NCI-H82 treated with DMSO at 0.1 percent for 48 hours (cell line): ENCODE results near the gene FARS2.

Experiments
- DNase-seq: peaks from one replicate; lab custom pipeline; 2025; ENCODE audit not compliant: unreplicated experiment; lab: John Stamatoyannopoulos, UW

Gene FARS2

DNA sequence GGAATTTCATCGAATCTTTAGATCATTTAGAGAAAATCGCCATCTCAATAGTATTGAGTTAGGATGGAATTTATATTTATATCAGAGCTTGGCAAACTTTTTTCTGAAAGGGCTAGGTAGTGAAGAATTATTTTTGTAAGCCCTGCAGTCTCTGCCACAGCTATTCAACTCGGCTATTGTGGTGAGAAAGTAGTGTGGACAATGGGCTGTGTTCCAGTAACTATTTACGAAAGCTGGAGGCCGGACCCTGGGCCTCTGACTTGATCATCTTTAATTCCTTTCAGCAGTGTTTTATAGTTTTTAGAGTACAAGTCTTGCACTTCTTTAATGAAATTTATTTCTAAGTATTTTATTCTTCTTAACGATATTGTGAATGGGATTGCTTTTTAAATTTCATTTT lies 201.5 kb downstream of the FARS2 start:
- DNase-seq, result no peak

DNA sequence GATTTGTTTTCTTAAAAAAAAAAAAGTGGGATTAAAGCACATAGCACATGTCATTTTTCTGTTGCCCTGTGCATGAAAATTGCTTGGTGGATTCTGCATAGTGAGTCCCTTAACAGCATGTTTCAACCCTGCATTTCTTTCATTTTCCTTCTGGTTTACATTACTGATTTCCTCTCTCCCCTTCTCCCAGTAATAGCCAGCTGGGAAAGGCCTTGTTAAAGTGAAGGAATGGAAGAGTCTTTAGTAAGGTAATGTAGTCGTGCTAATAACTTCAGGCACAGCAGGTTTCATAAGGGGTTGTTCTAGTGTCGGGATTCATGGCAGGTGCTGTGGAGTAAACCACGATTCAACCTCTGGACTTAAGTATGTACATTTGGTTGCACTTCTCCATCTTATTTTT lies 202.4 kb downstream of the FARS2 start:
- no peak for DNase-seq

DNA sequence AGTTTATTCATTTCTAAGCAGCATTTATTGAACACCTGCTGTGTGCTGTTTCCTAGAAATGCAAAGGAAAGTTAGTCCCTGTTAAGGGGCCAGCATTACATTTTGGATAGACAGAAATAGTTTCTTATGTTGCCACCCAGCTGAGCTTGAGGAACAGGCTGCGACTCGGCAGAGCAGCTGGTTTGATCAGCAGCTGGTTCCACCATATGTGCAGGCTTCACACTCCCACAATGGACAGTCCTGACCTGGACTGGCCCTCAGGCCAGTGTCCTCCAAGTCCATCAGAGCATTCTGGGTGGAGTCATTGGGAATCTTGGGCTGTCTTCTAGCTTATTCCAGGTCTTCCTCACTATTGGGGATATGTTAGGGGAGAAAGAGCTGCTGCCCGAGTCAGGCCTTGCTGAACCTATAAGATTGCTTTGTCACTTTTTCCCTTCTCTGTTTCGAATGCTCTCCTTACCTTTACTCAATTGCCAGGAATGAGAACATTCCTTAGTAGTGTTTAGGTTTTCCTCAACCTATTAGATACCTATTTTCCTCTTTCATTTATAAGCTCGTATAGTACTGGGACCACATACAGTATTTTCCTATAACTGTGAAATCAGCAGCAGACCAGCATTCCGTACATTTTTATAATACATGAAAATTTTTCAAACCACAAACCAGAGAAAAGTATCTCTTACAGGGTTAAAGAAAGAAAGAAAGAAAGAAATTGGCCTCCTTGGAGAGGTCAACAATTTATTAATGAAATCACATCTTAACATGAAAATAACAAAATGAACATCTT lies 203.0 kb downstream of the FARS2 start:
- no peak for DNase-seq

DNA sequence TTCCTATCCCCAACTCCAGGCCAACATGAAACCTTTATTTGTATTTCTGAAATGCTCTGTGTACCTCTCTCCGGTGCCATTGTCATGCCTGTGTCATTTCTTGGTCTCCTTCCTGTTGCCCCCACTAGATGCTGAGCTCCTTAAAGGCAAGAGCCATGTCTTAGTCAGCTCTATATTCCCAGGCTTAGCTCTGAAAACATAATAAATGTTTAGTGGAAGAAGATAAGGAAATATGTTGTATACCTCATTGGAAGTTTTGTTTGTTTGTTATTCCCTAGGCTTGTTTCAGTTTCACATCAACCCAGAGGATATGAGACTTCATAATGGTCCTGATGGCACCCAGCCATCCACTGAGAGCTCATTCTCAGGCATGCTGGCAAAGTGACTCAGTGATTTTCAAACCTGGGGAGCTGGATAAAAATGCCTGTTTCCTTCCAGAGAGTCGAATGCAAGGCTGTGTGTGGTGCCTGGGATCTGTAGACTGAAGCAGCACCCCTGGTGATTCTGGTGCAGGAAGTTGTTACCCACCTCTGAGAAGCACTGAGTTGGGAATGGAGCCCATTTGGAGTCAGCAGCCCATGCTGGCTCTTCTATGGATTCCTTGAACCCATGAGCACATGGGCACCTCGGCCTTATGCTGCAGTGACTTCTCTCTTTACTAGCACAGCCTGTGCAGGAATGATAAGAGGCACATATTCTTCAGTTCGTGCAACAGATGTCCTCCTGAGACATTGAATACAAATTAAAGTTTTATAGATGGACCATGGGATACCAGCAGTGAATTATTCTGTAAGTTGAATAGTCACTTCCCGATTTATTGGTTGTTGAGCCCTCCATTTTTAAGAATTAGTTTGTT lies 205.2 kb downstream of the FARS2 start:
- DNase-seq, result no peak

DNA sequence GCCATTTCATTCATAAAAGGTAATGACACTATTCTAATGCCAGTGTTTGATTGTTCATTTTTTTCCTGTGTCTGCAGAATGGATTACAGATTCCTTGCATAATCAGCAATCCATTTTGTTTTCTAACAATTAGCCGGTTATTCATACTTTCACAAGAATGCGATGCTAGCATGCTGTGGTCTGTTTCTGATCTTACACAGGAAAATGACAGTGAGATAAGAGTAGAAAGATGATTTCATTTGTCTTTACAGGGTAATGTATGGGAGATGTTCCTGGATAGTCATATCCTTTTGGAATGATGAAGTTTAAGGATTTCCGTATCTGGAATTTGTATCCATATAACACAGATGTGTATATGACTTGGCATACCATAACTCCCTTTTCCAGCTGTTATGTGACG lies 207.3 kb downstream of the FARS2 start:
- DNase-seq, result no peak

DNA sequence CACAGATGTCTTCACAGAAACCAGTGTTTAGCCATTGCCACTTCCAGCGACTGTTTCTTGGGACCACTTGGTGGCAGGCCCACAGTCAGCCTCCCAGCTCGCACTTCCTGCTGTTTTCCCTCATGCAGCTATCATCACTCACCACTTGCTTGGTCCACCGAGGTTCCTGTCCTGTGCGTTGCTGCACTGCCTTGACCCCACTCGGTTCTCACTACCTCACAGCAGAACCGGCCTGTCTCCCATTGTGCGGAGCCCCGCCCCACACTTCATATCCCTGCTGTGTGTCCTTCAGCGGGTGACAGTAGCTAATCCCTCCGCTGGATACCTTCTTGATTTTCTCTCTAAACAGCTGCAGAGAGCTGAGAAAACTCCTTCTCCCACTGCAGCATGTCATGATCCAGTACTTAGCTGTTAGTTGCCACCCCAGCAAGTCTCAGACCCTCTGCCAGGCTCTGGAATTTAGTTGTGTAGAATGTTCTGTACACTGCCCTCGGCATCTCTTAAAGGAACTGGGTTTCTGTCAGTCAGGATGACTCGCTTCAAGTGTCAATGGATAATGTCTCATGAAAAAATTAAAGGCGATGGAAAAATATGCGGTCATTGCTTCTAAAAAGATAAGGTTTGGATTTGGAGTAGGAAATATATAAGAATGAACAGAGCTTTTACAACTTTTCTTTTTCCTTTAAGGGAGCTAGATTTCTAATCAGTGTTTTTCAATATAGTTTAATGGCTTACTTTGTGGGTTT lies 208.0 kb downstream of the FARS2 start:
- peak; percentile 14 for DNase-seq

DNA sequence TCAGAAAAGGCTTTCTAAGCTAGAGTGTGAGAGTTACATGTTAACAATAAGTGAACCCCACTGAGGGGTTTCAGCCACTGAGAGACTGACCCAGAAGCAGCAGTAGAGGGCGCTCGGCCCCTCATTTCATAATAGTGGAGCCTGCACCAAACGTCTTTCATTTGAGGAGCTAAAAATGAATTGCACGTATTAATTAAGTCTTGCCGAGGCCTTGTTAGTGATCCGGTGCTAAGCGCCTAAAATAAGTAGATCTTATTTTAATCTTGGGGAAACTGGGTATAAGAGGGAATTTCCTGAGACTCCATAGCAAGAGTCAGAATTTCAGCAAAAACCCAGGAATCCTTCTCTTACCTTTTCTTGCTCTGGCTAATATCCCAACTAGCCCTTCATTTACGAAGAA lies 209.7 kb downstream of the FARS2 start:
- DNase-seq, result peak; percentile 83

DNA sequence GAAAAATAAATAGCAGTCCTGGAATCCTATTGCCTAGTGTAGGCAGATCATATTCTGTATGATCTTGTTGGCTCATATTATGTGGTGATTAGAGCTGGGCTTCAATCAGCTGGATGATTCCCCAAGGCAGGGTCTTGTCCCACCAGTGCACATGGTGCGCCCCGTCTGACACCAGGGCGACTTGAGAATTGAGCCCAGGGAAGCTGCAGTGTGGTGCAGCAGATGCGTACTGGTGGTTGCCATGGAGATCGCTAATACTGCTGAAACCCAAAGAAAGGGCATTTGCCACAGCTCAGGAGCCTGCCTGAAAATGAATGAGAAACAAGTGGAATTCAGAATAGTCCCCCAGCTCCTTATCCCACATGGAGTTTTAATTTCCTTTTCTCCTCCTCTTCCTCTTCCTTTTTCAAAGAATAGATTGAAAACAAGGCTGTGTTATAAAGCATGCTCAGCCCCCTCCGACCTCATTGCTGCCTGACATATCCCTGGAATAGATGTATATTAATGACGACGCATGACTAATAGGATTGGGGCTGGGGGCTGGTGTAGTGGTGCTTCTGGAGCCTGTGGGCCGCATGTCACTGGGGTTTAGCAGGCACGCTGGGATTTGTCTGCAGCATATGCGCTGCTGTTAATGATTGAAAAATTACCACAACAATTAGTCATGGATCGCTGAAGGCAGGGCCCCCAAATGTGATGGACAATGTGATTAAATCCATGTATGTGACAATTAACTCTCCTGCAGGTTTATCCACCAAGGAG lies 210.5 kb downstream of the FARS2 start:
- peak; percentile 99 for DNase-seq

DNA sequence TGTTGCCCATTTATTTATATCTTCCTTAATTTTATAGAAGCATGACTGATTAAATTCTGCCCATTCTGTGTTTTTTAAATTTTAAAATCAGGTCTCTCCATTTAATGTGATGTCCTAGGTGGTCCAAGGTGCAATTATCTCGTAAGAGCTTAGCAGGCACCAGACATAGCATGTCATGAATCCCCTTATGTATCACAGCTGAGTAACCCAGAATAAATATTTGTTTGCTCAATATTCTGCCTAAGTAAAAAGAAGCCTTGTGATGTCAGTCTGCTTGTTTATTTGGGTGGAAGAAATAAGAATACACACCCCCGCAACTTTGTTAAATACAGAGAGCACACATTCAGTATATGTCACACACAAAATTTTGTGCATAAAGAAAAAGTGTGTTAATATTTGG lies 211.3 kb downstream of the FARS2 start:
- no peak for DNase-seq

DNA sequence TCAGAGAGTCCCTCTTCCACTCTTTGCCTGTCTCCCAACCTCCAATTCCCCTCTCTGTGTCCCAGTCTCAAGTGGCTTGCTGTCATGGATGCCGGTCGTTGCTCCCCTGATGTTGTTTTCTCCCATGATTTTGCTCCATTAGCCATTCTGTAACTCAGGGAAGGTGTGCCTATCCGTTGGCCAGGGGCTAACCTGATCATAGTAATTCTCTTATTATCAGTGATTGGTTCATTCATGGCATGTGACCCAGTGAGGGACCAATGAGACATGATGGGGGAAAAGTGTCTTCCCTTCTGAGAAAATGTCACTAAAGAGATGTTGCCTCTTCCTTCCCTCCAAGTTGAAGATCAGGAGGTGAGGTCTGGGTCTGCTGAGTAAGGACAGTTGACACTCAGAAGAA lies 214.5 kb downstream of the FARS2 start:
- no peak for DNase-seq

DNA sequence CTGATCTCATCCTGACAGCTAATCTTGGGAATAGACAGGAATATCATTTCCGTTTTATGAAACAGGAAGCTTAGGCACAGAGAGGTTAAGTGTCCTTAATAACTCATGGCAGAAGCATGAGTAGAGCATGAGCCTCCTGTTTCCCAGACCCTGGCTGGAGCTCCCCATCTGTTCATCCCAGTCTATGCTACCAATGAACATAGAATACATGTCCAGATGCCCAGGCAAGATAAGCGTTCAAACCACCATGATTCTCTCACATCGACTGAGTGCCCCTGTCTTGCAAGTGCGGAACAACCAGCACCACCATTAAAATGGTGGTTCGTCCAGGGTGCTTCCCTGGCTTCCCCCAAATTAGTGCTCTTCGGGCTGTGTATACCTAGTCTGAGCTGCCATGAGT lies 217.1 kb downstream of the FARS2 start:
- DNase-seq, result peak; percentile 51

DNA sequence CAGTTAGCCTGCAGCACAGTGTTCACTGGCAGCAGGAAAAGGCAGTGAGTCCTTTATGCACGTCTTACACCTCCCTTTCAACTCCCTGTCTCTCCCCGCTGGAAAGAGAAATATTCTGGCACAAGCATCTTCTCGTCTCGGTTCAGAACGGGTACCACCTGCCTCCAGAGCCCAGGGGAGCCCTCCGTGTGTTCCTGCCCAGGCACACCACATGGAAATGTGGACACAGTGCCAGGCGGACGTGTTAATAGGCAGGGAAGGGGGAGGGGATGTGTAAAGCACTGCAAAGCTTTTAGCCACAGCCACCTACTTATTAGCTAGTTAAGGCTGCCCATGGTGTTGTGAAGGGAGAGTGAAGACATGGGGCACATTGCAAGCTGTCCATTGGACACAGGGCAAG lies 219.7 kb downstream of the FARS2 start:
- peak; percentile 23 for DNase-seq

DNA sequence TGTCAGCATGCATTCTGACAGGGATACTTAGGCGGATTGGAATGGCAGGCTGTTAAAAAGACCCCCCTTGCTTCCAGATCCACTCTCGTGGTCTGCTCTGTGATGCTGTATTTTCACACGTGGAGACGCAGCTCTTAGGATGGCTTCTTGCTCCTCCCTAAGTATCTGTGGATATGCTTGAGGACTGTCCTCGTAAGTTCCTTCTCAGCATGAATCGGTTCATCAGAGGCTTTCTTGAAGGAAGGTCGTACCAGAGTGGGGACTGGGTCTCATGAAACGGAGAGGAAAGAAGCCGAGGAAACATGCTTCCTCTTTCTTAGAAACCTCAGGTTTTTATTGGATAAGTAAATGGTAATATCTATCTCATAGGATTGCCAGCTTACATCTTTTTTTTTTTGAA lies 220.4 kb downstream of the FARS2 start:
- no peak for DNase-seq

DNA sequence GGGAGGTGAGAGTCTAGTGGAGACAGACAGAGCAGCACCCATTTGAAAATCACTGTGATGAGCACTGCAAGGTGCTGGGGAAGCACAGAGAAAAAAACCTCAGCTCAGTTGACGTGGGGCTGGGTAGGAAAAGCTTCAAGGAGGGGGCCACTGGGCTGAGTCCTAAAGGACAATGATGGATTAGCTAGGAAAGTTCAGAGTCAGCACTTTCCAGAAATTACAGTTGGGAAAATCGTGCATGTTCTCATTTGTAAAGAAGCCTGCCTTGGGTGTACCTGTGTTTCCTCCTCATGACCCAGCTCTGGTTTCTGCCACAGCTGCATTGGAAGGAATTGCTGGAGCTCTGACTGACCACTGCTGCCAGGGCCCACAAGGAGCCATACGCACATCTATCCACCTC lies 221.3 kb downstream of the FARS2 start:
- no peak for DNase-seq

DNA sequence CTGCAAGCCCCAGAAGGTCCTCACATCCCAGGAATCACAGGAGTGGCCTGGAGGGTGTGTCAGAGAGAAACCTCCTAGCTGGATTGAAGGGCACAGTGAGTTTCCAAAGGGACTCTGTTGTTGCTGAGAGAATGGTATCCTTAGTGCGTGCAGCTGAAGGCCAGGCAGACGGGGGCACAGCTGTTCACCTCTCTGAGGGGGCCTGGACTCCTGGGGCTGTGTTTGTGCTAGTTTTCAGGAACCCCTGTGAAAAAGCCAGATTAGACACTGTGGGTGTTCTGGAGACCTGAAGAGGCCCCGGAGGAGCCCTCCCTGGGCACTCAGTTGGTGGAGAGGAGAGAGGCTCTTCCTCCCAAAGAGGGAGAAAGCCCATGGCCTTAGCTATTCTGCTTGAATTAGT lies 223.4 kb downstream of the FARS2 start:
- no peak for DNase-seq

DNA sequence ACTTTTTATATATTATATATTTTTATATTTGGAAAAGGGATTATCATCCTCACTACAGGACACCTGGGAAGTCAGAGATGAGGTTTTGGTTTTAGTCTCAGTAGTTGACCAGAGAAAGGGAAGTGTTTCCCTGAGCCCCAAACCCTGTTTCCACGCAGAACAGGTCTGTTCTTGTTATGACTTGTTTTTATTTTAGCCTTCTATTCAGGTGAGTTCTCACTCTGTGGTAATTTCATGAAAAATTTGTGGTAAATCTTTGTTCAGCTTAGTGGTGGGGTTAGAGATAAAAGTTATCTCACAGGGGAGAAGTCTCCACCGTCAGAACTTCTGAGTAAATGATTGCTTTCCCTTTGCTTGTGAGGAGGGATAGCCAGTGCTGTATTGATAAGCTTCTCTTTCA lies 224.9 kb downstream of the FARS2 start:
- DNase-seq, result no peak

DNA sequence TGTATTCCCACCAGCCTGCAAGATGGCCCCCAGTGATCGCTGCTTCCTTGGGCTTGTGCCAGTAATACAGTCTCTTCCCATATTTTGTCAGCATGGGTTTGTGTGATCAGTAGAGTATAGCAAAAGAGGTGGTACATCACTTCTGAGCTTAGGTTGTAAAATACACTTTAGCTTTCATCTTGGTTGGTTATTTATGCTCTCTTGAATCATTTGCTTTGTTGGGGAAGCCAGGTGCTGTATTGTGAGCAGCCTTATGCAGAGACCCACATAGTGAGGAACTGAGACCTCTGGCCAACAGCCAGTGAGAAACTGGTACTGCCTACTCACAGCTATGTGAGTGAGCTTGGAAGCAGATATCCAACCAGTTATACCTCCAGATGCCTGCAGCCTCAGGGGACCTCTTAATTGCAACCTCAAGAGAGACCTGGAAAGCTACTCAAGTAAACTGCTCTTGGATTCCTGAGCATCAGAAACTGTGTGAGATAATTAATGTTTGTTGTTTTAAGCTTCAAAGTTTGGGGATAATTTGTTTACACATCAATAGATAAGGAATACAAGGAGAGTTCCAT lies 229.3 kb downstream of the FARS2 start:
- no peak for DNase-seq

DNA sequence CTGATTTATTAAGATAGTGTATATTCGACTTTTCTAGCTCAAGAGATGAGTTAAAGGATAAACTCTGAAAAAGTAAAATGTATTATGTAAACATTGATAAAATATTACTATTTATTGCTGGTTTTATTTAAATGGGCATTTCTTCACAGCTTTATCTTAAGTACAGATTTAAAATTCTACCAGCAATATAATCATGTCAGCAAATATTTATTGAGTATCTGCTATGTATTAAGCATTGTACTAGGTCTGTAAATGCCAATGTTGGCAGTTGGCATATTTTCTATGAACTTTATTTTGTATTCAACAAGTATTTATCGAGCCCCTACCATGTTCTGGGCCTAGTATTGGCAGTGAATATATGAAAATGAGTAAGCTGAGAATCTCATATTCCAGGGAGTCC lies 231.0 kb downstream of the FARS2 start:
- no peak for DNase-seq

DNA sequence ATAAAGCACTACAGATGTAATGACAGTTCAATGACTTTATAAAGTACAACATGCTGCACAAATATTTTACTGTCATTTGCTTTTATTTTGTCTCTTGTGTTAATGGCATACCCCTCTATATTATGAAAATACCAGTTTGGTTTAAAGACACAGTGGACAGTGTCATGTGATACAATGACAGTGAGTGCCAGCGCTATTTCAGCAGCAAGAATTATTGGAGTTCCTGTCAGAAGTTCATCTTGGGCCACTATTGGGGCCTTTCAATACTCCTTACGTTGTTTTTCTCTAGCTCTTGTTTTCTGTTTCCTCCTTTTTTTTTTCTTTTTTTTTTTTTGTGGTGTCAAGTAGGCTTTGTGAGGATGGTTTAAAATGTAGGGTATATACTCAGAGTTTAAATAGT lies 232.5 kb downstream of the FARS2 start:
- DNase-seq, result no peak

DNA sequence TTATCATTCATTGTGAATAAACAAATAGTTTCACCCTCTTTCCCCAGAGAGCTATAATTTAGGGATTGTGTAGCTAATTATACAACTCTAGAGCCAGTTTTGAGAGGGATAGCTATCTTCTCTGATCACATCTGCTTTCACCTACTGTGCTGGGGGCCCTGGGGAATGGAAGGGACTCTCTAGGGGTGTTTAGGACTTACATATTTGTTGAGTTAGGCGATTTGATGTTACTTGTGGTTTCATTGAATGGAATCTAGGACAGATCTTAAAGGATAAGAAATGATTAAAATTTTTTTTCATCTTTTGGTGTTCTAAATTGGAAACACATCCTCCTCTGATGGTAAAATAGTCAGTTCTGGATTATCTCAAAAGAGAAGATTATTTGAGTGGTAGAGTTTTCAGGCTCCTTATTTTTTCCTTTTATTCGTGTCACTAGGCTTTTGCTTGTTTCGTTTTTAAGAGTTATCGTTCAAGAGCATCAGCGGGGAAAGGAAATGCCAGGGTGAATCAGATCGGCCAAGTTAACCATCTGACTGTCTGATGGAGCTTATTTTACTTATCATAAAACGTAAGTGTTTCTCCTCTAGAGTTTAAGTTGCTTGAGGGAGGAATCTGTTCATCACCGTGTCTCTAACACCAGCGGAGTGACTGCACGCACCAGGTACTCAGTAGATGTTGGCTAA lies 236.7 kb downstream of the FARS2 start:
- peak; percentile 33 for DNase-seq
